A549 treated with AZD2906 at 1 μM for 4 hours (cell line): Measurements from ENCODE around the gene CANT1. TPM values are rescaled to one million over a fixed set of nuclear protein-coding genes. Genes with fewer than 3 reads are reported as not detected.

Experiments used
- total RNA-seq: library from RNA; stranded (reverse); fragments of 200-300 nt; extraction: Qiagen RNA extraction; gene quantifications from 5 replicates; pipeline ENCODE4 v1.2.3, GENCODE V29; 2022

CANT1 gene
- 81.0 to 84.2 TPM (median 83.9 TPM) in 5 replicates for total RNA-seq

GRCh38 chr17:79009397-79010303, at the start of gene CANT1:
Gene CANT1 (minus strand): TSS chr17:79009764. CDS start chr17:78997622, 12,142 bp downstream.

GRCh38 chr17:79023886-79024771, 14.6 kb upstream of the CANT1 start, which contains the start of gene C1QTNF1:
Gene C1QTNF1 (plus strand): TSS chr17:79024169. CDS start chr17:79043969, 19,800 bp downstream.

DNA sequence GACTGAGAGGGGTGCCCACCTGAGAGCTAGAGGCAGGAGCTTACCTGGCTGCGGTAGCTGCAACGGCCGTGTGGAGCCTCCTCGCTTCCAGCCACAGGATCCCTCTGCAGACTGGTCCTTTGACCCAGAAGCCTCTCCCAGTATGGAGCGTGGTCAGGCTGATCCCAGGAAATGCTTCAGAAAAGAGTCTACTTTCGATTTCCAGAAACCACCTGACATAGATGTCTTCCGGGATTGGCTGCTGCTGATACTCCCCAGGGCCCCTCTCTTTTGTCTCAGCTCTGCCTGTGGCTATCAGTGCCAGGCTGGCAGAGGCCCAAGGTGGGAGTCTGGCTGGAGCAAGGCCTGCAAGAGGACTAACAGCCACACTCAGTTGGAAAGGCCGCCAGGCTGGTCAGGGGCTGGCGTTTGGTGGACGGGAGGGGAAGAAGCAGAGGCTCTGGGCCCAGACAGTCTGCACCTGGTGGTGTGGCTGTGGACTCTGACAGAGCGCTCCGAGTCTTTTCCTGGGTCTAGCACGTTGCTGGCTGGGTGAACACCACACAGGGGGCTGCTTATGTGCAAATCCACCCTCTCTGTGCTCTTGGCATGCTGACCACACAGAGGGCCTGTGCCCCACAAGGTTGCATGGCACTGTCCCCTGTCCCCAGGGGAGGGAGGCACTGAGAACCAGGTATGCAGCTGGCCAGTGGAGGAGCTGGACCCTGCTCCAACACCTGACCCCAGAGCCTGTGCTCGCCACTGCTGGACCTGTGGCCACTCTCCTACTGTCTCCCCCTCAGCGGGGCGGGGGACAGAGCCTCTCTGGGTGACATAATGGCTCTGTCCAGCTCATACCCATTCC, 29.6 kb downstream of the CANT1 start, which contains the start of gene LGALS3BP:
LGALS3BP (minus strand) TSS at position 144 of the 844 bp plus-strand sequence. CDS start 2,732 bp downstream, outside the sequence.

Other genes starting within 250 kb of the CANT1 start
- gene CYTH1, start 227.5 kb downstream of the CANT1 start, total RNA-seq: 62.6 to 77.0 TPM (median 64.3 TPM) in 5 replicates
- 51.6 to 59.2 TPM (median 52.4 TPM) in 5 replicates for gene USP36, start 168.9 kb downstream of the CANT1 start, total RNA-seq
- 0.25 to 0.48 TPM (median 0.26 TPM) in 5 replicates for gene CEP295NL, start 106.6 kb downstream of the CANT1 start, total RNA-seq
- 190 to 244 TPM (median 213 TPM) in 5 replicates for gene TIMP2, start 84.4 kb downstream of the CANT1 start, total RNA-seq
- 69.9 to 86.6 TPM (median 83.4 TPM) in 5 replicates for gene LGALS3BP, start 29.8 kb downstream of the CANT1 start, total RNA-seq
- gene C1QTNF1, start 14.4 kb upstream of the CANT1 start, total RNA-seq: 57.9 to 66.6 TPM (median 59.1 TPM) in 5 replicates
- gene ENGASE, start 65.1 kb upstream of the CANT1 start, total RNA-seq: 9.6 to 20.0 TPM (median 13.7 TPM) in 5 replicates